Measurements from ENCODE around the gene CST6.

CST6 gene

DNA sequence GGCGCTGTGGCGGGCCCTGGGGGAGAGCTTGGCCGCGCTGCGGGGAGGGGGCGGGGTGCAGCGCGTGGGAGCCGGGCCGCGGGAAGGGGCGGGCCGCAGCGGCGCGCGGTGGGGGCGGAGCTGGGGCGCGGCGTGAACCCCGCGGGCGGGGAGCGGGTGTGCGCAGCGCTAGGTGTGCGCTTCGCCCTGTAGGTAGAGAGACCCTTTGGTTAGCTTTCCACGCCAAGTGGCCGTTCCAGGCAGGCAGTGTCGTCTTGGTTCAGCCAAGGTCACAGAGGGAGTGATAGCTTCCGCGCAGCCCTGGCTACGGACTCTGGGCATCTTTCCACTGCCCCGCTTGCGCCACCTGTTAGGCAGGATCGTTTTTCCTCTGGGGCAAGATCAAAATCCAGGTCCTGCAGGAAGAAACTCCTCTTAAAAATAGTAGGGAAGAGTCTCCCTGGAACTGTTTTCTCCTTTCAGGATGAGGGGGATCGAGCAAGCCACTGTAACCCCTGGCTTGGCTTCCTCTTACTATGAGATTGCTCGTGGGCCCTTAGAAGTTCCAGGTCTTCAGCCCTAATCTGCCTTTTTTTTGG, 9.1 kb upstream of the CST6 start:
- TF ChIP-seq GATA2 (IDR thresholded peaks at IDR 0.05; ENCODE audit: low read depth, low read length) = no peak
- TF ChIP-seq GATA3 (IDR thresholded peaks at IDR 0.05; ENCODE audit: low read depth, low read length) = no peak

DNA sequence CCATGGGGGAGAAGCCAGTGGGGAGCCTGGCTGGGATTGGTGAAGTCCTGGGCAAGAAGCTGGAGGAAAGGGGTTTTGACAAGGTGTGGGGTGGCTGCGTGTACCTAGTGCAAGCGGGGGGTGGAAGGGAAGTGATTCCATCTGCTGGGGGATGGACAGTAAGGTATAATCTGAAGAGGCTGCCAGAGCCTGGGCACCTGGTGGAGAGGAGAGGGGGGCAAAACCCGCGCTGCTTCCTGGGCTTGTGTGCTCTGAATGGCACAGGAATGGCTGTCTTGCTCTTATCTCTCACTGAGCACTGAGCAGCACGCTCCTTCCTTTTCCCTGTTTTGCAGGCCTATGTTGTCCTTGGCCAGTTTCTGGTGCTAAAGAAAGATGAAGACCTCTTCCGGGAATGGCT, 8.5 kb upstream of the CST6 start:
- TF ChIP-seq GATA2 (IDR thresholded peaks at IDR 0.05; ENCODE audit: low read depth, low read length) = no peak
- no peak for TF ChIP-seq GATA3 (IDR thresholded peaks at IDR 0.05; ENCODE audit: low read depth, low read length)

DNA sequence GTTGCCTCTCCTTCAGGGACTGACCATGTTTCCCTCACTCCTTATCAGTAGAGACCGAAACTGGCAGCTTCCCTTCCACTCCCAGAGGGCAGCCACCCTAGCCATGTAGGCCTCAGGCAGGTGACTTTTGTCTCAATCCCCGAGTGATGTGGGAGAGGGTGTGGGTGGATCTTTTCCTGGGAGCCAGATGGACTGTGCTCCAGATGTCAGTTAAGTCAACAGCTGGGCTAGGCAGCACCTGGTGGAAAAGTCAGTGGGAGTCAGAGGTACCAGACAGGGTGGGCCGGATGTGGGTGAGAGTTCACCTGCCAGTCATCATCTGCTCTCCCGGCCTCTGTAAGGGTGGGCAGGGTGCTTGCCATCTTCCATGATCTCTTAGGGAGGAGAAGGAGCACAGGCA, 7.6 kb upstream of the CST6 start:
- no peak for TF ChIP-seq GATA2 (IDR thresholded peaks at IDR 0.05; ENCODE audit: low read depth, low read length)
- TF ChIP-seq GATA3 (IDR thresholded peaks at IDR 0.05; ENCODE audit: low read depth, low read length) = no peak

DNA sequence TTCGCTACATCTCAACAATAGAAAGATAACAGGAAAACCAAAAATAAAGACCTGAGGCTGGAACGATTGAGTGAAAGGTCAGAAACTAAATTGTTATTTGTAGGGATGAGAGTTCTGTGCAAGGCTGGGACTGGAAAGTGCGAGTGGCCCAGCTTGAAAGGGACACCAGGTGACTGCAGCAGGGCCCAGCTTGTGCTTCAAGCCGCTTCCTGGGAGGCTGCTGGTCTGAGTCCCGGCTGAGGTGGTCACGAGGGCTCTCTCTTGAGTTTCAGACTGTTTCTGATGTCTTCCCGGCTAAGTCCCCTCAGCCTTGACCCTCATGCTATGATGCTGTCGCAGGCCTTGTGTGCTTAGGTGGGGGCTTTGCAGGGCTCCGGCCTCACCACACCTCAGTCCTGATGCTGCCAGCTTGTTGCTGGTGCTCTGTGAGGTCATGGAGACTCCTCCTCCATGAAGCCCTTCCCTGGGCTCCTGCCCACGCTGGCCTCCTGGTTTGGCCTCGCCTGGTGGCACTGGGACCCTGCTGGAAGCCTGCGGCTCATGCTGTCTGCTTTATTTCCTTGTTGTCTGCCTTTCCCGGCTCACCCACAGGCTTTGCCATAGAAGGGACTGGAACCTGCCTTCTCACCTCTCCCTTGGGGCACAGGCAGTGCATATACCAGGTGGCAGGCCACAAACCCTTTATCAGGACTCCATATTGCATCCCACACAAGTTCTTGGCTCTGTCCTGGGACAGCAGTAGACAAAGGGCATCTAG, 5.5 kb upstream of the CST6 start:
- TF ChIP-seq GATA3 (IDR thresholded peaks at IDR 0.05; ENCODE audit: low read depth, low read length) = no peak
- no peak for TF ChIP-seq GATA2 (IDR thresholded peaks at IDR 0.05; ENCODE audit: low read depth, low read length)

DNA sequence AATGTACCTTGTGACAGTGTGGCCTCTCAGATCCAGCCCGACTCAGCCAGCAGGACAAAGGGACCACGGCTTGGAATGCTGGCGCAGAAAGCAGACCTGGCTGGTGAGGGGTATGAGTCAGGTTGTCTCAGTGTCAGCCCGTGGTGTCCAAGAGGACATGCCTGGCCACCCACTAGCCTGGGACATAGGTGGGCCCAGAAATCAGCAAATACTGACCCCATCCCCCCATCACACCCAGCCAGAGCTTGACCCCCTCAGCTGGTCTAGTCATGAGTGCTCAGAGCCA, 5.0 kb upstream of the CST6 start:
- no peak for TF ChIP-seq GATA2 (IDR thresholded peaks at IDR 0.05; ENCODE audit: low read depth, low read length)
- TF ChIP-seq GATA3 (IDR thresholded peaks at IDR 0.05; ENCODE audit: low read depth, low read length) = no peak

DNA sequence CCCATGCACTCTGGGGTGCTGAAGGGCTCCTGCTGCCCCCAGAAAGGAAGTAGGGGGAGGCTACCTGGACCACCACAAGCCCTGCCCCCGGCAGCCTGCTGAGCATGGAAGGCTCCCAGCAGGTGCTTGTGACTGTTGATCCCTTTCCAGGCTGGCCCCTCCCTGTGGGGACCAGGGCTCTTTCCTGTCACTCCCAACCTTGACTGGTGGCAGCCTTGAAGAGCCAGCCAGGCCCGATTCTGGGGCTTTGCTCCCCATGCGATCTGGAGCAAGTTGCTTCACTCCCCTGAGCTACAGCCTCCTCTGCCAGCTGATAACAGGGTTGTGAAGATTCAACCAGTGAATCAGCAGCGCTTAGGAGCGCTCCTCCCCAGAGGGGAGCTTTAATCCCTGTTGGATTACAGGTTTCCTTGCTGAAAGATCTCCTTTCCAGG, 4.6 kb upstream of the CST6 start:
- no peak for TF ChIP-seq GATA2 (IDR thresholded peaks at IDR 0.05; ENCODE audit: low read depth, low read length)
- TF ChIP-seq GATA3 (IDR thresholded peaks at IDR 0.05; ENCODE audit: low read depth, low read length) = no peak

DNA sequence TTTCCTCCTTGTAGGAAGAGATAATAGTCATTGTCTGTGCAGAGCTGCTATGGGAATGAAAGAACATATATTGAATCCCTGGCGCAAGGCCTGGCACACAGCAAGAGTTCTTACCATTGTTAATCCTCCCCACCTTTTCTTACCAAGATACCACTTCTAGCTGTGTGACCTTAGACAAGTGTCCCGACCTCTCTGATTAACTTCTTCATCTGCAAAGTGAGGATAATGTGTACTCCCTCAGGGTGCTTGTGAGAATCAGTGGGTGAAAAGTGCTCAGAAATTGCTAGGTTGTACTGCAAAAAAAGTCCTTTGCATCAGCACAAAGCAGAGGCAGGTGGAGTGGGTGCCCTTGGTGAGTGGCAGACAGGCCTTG, 3.7 kb upstream of the CST6 start:
- TF ChIP-seq GATA3 (IDR thresholded peaks at IDR 0.05; ENCODE audit: low read depth, low read length) (no peak), GATA2 (IDR thresholded peaks at IDR 0.05; ENCODE audit: low read depth, low read length) (no peak)

DNA sequence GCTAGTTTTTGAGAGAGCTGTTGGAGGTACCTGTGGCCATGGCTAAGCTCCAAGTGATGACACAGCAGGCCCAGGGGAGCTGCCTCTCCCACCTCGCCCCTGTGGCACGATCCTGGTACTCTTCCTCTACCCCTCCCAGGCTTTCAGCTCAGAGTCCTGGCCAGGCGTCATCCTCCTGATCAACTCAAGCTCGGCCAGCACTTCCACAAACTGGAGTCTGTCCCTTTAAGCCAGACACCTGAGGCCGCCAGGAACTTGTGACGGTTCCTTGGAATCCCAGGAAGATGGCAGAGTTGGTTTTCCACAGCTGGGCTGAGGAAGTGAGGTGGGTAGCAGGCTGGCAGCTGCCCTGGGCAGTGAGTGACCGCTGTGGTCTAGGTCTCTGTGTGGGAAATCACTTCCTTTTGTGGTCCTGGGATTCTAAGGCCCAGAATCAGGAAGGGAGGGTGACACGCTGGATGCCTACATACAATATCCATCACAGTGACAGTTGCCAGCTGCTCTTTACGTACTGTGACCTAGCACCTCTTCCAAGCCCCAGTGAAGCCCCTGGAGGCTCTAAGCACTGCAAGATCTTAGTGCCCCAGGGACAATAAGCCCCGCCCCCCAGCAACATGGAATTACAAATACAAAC, 3.2 kb upstream of the CST6 start:
- TF ChIP-seq GATA2 (IDR thresholded peaks at IDR 0.05; ENCODE audit: low read depth, low read length) = no peak
- no peak for TF ChIP-seq GATA3 (IDR thresholded peaks at IDR 0.05; ENCODE audit: low read depth, low read length)

DNA sequence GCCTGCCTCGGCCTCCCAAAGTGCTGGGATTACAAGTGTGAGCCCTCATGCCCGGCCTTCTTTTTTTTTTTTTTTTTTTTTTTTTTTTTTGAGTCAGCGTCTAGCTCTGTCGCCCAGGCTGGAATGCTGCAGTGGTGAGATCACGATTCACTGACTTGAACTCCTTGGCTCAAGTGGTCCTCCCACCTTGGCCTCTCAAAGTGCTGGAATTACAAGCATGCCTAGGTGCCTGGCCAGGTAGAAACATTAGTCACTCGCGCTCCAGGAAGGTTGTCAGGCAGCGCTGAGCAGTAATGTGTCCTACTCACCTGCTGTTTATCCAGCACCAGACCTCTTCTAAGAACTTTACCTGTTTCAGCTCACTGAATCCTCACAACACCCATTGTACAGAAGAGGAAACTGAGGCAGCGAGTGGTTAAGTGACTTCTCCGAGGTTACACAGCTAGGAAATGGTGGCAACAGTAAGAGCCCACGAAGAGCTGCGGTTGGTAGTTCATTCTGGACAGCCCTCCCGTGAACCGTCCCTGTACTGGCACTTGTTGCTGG, 496 bp upstream of the CST6 start:
- TF ChIP-seq GATA2 (IDR thresholded peaks at IDR 0.05; ENCODE audit: low read depth, low read length) (no peak), GATA3 (IDR thresholded peaks at IDR 0.05; ENCODE audit: low read depth, low read length) (no peak)

DNA sequence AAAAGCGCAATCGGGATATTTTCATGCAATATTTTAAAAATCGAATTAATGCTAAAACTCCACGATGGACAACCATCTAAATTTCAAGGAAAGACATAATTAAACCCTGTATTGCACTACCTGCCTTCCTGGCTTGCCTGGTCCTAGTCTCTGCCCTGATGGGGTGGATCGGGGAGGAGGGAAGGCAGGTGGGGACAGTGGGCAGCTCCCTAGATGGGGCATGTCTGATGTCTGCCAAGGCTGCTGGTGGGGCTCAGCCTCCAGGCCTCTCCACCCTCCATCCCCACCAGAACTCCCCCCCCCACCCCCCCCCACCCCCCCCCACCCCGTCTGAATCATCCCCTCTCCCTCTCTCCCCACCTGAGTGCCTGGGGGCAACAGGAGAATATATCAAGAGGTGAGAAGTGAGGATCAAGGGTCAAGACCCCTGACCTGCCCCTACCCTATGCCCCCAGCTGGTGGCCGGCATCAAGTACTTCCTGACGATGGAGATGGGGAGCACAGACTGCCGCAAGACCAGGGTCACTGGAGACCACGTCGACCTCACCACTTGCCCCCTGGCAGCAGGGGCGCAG, 650 bp downstream of the CST6 start:
- no peak for TF ChIP-seq GATA2 (IDR thresholded peaks at IDR 0.05; ENCODE audit: low read depth, low read length)
- TF ChIP-seq GATA3 (IDR thresholded peaks at IDR 0.05; ENCODE audit: low read depth, low read length) = no peak

DNA sequence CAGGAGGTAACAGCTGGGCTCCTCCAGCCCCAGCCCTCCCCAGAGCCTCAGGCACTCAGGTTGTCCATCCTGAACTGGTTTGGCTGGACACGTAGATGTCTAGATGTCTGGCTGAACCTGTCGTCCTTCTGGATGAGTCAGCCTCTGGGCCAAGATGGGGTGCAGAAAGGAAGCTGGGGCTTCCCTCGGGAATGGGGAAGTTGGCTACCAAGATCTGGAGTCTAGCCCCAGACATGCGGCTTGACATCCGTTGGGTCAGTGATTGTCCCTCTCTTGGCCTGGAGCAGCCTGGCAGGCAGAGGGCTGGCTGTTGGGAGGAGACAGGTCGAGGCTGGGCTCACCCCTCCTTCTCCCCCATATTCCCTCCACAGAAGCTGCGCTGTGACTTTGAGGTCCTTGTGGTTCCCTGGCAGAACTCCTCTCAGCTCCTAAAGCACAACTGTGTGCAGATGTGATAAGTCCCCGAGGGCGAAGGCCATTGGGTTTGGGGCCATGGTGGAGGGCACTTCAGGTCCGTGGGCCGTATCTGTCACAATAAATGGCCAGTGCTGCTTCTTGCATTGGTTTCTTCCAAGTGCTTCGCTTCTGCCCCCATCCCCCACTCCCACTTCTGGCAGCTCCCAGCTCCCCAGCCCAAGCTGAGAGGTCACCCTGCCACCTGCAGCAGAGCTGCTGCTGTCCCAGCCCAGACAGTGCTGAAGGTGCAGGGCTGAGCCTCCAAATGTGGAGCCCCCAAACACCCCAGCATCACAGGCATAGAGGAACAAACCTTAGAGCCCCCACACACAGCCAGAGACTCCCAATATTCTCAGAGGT, 1.3 kb downstream of the CST6 start:
- TF ChIP-seq GATA2 (IDR thresholded peaks at IDR 0.05; ENCODE audit: low read depth, low read length) (no peak), GATA3 (IDR thresholded peaks at IDR 0.05; ENCODE audit: low read depth, low read length) (no peak)

DNA sequence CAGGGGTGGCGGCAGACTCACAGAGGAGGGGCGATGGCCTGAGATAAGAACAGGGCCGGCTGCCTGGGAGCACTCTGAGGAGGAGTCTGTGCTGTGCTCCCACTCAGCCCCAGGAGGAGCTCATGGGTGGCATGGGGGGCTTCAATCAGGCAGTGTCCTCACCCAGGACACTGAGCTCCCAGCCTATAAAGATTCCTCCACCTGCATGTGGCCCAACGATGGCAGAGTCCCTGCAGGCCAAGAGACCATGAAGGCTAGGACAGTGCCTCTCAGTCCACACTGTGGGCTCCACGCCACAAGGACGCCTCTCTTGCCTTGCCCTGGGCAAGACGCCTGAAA, 1.9 kb downstream of the CST6 start:
- TF ChIP-seq GATA3 (IDR thresholded peaks at IDR 0.05; ENCODE audit: low read depth, low read length) = no peak
- no peak for TF ChIP-seq GATA2 (IDR thresholded peaks at IDR 0.05; ENCODE audit: low read depth, low read length)

DNA sequence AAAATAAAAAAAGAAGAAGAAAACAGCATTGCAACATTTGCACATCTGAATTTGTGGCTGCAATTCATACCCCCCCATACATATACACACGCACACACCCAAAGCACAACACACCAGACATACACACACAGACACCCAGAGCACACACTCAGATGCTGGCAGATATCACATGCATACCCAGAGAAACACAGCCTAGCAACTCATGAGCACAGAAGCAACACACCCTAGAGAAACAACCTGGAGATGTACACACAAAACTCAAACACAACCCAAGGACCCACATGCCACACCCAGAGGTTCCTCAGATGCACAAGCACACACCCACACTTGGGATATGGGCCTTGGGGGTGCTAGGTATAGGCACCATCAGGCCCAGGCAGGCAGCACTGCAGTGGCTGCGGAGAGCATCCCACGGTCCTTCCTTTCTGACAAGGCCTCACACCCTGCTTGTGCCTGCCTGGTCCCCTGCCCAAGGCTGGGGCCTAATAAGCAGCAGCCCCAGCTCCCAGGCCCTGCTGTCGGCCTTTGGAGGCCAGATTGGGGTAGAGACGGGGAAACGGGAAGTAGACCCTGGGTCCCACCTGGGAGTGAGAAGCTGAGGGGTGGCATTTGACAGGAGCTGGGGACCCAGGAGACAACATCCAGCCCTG, 3.1 kb downstream of the CST6 start:
- no peak for TF ChIP-seq GATA3 (IDR thresholded peaks at IDR 0.05; ENCODE audit: low read depth, low read length)
- TF ChIP-seq GATA2 (IDR thresholded peaks at IDR 0.05; ENCODE audit: low read depth, low read length) = no peak
